Stimulated activated CD4-positive, alpha-beta T cell treated with anti-CD3 and anti-CD28 coated beads, Interleukin-1b, Interleukin-23, amount 100 ng/mL, for 1 hour (primary cell): ENCODE results near the gene TK1.

ENCODE experiments used
- DNase-seq, 2 donors: peaks; one replicate each; pipeline ENCODE4 v3.0.0-alpha.2; 2020; ENCODE audit warnings: low read depth in 2 of 2

Gene TK1

DNA sequence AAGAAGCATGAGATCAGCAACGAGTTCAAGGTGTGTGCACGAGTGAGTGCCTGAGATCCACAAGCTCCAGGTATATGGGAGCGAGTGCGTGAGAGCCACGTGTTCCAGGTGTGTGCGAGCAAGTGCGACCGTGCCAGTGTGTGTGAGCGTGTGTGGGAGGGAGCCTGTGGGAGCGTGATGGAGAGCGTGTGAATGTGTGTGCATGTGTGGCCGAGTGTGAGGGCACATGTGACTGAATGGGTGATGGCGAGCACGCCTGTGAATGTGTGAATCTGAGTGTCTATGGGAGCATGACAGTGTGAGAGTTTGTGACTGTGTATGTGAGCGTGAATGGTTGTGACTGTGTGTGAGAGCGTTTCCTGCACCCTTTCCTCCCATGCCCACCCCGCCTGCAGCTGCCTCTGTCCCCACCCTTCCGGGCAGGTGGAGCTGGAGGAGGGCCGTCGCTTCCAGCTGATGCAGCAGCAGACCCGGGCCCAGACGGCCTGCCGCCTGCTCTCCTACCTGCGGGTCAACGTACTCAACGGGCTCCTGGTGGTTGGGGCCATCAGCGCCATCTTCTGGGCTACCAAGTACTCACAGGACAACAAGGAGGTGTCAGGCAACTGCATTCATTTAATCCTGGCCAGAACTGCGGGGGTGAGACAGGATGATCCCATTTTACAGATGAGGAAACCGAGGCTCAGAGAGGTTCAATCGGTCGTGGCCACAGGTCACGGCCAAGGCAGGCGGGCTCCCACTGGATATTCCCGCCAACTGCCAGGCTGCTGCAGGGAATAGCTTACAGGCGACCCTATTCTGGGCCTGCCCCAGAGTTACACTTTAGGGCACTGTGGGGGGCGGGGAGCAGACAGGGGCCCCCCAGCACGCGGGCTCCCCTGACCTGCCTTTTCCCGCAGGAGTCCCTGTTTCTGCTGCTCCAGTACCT, 52.6 kb downstream of the TK1 start:
- peak in 1 of 2 donors; percentile 62 for DNase-seq

DNA sequence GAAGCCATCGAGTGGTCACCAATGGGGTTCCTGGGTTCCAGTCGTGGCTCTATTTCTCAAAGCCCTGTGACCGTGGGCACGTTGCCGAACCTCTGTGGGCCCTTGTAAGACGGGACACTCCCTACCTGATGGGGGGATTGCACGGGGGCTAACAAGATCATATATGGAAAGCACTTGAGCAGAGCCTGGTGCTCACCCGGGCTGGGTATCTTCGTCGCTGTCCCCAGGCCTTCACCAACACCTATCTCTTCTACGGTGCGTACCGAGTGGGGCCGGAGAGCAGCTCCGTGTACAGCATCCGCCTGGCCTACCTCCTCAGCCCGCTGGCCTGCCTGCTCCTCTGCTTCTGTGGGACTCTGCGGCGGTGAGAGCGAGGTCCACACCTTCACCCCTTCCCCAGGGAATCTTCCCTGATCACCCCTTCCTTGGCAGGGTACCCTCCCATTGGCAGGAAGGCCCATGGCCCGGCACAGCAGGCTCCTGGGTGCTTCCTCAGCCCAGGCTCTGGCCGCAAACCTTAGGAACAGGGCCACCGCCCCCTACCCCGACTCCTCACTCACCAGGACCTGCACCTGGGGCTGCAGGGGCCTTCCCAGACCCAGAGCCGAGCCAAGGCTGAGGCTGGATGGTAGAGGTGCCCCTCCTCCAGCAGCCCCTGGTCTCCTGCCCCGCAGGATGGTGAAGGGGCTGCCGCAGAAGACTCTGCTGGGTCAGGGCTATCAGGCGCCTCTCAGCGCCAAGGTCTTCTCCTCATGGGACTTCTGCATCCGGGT, 53.5 kb downstream of the TK1 start:
- no peak for DNase-seq

DNA sequence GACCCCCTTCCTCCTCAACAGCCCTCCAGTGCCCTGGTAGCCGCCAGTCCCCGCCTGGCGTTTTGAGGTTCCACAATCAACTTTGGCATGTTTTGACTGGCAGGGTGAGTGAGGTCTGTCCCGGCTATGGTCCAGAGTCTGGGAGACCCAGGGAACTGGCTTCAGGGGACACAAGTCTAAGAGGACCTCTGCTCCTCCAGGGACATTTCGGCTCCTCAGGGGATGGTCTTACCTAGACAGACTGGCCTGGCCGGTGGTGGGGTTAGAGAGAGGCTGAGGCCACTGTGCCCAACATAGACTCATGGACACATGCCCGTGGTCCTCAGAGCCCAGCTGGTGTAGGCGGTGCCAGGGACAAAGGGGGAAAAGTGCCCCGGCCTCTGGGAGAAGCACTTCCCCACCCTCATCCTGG, 54.1 kb downstream of the TK1 start:
- no peak for DNase-seq

GRCh38 chr17:78132084-78132676, 54.7 kb downstream of the TK1 start:
- DNase-seq, result no peak

DNA sequence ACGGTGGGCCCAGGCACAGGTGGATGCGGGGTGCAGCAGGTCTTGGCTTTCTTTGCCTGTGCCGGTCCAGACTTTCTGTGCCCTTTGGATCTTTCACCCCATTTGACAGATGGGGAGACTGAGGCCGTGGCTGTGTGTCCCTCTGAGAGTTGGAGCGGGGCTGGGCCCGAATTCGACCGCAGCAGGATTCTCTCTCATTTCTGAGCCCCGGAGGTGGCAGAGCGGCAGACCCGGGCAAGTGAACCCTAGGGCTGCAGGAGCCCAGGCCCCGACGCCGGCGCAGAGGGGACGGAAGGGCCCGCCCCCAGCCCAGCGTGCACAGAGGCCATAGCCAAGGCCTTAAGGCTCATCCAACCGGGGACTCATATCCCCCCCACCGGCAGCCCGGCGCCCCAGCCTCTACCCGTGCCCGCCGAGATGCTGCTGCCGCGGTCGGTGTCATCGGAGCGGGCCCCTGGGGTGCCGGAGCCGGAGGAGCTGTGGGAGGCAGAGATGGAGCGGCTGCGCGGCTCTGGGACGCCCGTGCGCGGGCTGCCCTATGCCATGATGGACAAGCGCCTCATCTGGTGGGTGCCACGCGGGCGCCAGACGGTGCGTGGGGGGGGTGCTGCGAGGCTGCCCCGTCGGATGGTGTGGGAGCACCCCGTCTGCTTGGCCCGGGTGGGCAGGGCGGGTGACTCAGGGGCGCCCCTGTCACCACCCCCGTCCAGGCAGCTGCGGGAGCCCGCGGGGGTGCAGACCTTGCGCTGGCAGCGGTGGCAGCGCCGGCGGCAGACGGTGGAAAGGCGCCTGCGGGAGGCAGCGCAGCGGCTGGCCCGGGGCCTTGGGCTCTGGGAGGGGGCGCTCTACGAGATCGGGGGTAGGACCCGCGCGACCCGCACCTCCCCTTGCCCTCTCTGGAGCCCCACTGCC, 55.4 kb downstream of the TK1 start:
- DNase-seq, result no peak

DNA sequence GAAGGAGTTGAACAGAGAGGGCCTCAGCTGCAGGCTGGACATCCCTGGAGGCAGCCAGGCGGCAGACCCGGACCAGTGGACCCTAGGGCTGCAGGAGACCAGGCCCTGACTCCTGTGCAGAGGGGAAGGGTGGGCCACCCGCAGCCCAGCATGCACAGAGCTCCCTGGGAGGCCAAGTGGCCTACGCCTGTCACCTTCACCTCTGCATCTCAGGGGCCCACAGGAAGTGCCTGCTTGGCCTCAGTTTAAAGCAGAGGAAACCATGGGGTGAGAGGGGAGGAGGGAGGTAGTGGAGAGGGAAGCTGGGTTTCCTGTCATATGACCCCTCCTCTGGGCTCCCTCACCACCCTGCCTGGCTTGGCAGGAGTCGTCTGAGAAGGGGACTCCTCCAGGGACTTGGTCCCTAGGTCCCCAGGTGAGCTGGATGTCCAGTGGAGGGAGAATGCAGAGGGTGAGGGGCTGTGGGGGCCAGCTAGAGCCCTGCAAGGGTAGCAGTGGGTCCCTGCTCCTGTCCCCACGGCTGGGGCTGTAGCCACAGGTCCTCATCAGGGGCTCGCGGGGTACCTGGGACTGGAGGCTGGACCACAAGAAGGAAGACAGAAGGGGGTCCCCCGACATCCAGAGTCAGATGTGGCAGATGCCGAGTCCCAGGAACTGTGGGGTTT, 56.3 kb downstream of the TK1 start, which contains the start of gene TMC8:
TSS of gene TMC8 (plus strand) at position 335 of the 665 bp plus-strand sequence. CDS start 818 bp downstream, outside the sequence.
- DNase-seq, result no peak

- DNase-seq, result no peak
These were observed 56.8 kb downstream of the TK1 start for GRCh38 chr17:78130090-78130436.

- DNase-seq, result no peak
These were observed 57.3 kb downstream of the TK1 start for GRCh38 chr17:78129351-78130089.

- DNase-seq, result no peak
These were observed 58.1 kb downstream of the TK1 start, which contains the start of gene TMC6 for GRCh38 chr17:78128551-78129350. TSS of gene TMC6 (minus strand) at chr17:78128755. CDS start at chr17:78126832, 1,923 bp downstream.

- DNase-seq, result no peak
These were observed 58.8 kb downstream of the TK1 start for GRCh38 chr17:78127888-78128550.

DNA sequence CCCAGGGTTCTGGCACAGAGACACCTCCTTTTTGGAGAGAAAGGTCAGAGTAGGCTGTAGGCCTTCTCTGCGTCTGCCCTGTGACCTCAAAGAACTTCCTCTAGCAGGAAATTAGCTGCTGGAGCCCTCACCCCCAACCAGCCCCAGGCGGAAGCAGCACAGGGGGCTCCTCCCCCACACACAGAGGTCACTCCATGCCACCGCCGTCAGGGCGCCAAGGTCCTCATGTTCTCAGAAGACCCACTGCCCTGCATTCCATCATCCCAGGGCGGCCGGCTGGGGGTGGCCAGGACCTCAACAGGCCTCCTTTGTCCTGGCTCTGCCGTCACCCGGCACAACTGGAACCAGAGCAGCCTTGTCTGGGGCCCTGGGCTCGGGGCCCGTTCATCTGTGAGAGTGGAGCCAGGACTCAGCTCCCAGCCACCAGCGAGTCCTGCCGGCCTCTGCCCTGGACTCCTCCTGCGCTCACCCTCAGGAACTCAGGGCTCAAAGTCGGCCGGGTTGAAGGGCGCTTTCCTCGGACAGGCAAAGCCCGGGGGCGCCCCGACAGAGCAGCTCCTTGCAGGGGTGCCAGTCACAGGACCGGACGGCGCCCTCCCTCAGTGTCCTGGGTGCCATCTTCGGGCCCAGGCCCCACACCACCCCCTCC, 59.5 kb downstream of the TK1 start:
- no peak for DNase-seq

- DNase-seq, result no peak
These were observed 60.0 kb downstream of the TK1 start for GRCh38 chr17:78126895-78127238.

GRCh38 chr17:78125976-78126894, 60.6 kb downstream of the TK1 start:
- DNase-seq, result no peak

GRCh38 chr17:78125138-78125913, 61.5 kb downstream of the TK1 start:
- DNase-seq, result no peak

DNA sequence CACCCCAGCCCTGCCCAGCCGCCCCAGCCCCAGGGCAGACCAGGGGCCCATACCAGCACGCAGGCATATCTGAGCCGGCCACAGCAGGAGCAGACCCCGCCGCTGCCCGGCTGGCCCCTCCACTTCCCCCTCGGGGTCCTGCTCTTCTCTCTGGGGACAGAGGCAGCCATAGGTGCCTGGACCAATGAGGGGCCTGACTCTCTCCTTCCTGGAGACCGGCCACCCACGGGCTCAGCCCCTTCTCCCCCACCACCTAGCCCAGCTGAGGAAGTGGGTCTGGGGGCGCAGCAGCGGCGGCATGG, 62.1 kb downstream of the TK1 start:
- no peak for DNase-seq
